Astrocyte (in vitro differentiated cells and primary cell): ENCODE results near the gene TNRC6C. TPM values are rescaled to one million over a fixed set of nuclear protein-coding genes. Genes with fewer than 3 reads are reported as not detected.

Source experiments
- DNase-seq: peaks from one replicate; pipeline ENCODE4 v3.0.0-alpha.2; 2010; ENCODE audit warnings: low read depth
- FAIRE-seq: peaks from 2 replicates; lab custom pipeline; 2011; peaks lifted over from hg19 to GRCh38; lab: Jason Lieb, UNC
- H2AFZ ChIP-seq: 2 replicates; pipeline ENCODE4 v1.6.0; 2012; ENCODE audit warnings: low read depth, low read length, inconsistent platforms
- H3K27ac ChIP-seq: 2 replicates; pipeline ENCODE4 v1.5.1; 2011; ENCODE audit warnings: low read depth, low read length, inconsistent platforms
- H3K27me3 ChIP-seq: 2 replicates; pipeline ENCODE4 v1.6.0; 2011; ENCODE audit warnings: low read length, inconsistent platforms; ENCODE audit not compliant: insufficient read depth
- H3K36me3 ChIP-seq: 2 replicates; pipeline ENCODE4 v1.5.1; 2011; ENCODE audit warnings: low read length, inconsistent platforms; ENCODE audit not compliant: insufficient read depth
- H3K4me1 ChIP-seq: 2 replicates; pipeline ENCODE4 v1.5.1; 2011; ENCODE audit warnings: low read length, inconsistent platforms; ENCODE audit not compliant: insufficient read depth
- H3K4me2 ChIP-seq: 2 replicates; pipeline ENCODE4 v1.6.0; 2012; ENCODE audit warnings: low read length, inconsistent platforms
- H3K4me3 ChIP-seq: 2 replicates; pipeline ENCODE4 v1.5.1; 2011; ENCODE audit warnings: low read depth, mild to moderate bottlenecking, low read length, inconsistent platforms; ENCODE audit not compliant: insufficient read depth
- H3K79me2 ChIP-seq: 2 replicates; pipeline ENCODE4 v1.6.0; 2012; ENCODE audit warnings: mild to moderate bottlenecking, low read length, inconsistent platforms; ENCODE audit not compliant: insufficient read depth
- H3K9ac ChIP-seq: 2 replicates; pipeline ENCODE4 v1.6.0; 2012; ENCODE audit warnings: mild to moderate bottlenecking, low read length, inconsistent platforms
- H3K9me3 ChIP-seq: 2 replicates; pipeline ENCODE4 v1.5.1; 2012; ENCODE audit warnings: low read depth, mild to moderate bottlenecking, low read length, inconsistent platforms; ENCODE audit not compliant: insufficient read depth
- H4K20me1 ChIP-seq: 2 replicates; pipeline ENCODE4 v1.6.0; 2012; ENCODE audit warnings: low read length, inconsistent platforms; ENCODE audit not compliant: insufficient read depth
- H3K27ac Mint-ChIP-seq: one replicate; pipeline ENCODE4 v1.8.0; 2021; ENCODE audit warnings: mild to moderate bottlenecking, mixed read lengths; ENCODE audit not compliant: unreplicated experiment
- H3K27me3 Mint-ChIP-seq: one replicate; pipeline ENCODE4 v1.8.0; 2021; ENCODE audit warnings: low read depth, mixed read lengths; ENCODE audit not compliant: unreplicated experiment
- H3K36me3 Mint-ChIP-seq: one replicate; pipeline ENCODE4 v1.8.0; 2021; ENCODE audit warnings: low read depth, mixed read lengths; ENCODE audit not compliant: unreplicated experiment
- H3K4me1 Mint-ChIP-seq: one replicate; pipeline ENCODE4 v1.8.0; 2021; ENCODE audit warnings: low read depth, mixed read lengths; ENCODE audit not compliant: unreplicated experiment
- H3K4me3 Mint-ChIP-seq: one replicate; pipeline ENCODE4 v1.8.0; 2021; ENCODE audit warnings: mild to moderate bottlenecking, moderate library complexity, mixed read lengths; ENCODE audit not compliant: unreplicated experiment
- H3K9me3 Mint-ChIP-seq: one replicate; pipeline ENCODE4 v1.8.0; 2021; ENCODE audit warnings: mild to moderate bottlenecking, mixed read lengths; ENCODE audit not compliant: unreplicated experiment
- CTCF ChIP-seq: IDR thresholded peaks from 2 replicates; pipeline ENCODE4 v1.5.1; 2011; ENCODE audit warnings: low read depth, mild to moderate bottlenecking, inconsistent platforms, low read length, moderate library complexity; ENCODE audit not compliant: insufficient read depth
- EZH2 ChIP-seq: IDR thresholded peaks from 2 replicates; pipeline ENCODE4 v1.6.1; 2012; ENCODE audit warnings: mild to moderate bottlenecking, low read length, inconsistent platforms; ENCODE audit not compliant: insufficient read depth
- total RNA-seq: library from RNA; stranded (reverse); gene quantifications from 2 replicates; pipeline ENCODE4 v1.2.1, GENCODE V29; 2021

The TNRC6C gene
- total RNA-seq, 1 donor from 2014 or later: 7.3 TPM

- peaks cover 9% of the 10 kb centered on the region for H3K27me3 Mint-ChIP-seq
- Histone ChIP-seq H3K36me3 (no peaks in the 10 kb centered on the region), H3K9ac (peak within 1 kb of the TSS; percentile 31), H3K4me3 (peak within 1 kb of the TSS; percentile 54), H3K4me2 (peak within 1 kb of the TSS; percentile 84), H3K79me2 (no peaks in the 10 kb centered on the region), H3K9me3 (no peaks in the 10 kb centered on the region), H4K20me1 (no peaks in the 10 kb centered on the region), H3K27me3 (peaks cover 12% of the 10 kb centered on the region), H3K27ac (no peak within 1 kb of the TSS), H3K4me1 (peaks cover 11% of the 10 kb centered on the region), H2AFZ (peak within 1 kb of the TSS; percentile 56)
- peaks cover under 1% of the 10 kb centered on the region for H3K36me3 Mint-ChIP-seq
- no peak for DNase-seq
- H3K9me3 Mint-ChIP-seq: no peaks in the 10 kb centered on the region
- peak within 1 kb of the TSS; percentile 75 for H3K27ac Mint-ChIP-seq
- FAIRE-seq: no peak
- TF ChIP-seq EZH2 (peak; percentile 3), CTCF (no peak)
- peaks cover 2% of the 10 kb centered on the region for H3K4me1 Mint-ChIP-seq
- peak within 1 kb of the TSS; percentile 88 for H3K4me3 Mint-ChIP-seq
Measured at GRCh38 chr17:78128551-78129350, 170.2 kb downstream of the TNRC6C start, which contains the start of gene TMC6. Gene TMC6, minus strand, starts transcription at chr17:78128755. Its CDS starts 1,923 bp downstream, at chr17:78126832.

DNA sequence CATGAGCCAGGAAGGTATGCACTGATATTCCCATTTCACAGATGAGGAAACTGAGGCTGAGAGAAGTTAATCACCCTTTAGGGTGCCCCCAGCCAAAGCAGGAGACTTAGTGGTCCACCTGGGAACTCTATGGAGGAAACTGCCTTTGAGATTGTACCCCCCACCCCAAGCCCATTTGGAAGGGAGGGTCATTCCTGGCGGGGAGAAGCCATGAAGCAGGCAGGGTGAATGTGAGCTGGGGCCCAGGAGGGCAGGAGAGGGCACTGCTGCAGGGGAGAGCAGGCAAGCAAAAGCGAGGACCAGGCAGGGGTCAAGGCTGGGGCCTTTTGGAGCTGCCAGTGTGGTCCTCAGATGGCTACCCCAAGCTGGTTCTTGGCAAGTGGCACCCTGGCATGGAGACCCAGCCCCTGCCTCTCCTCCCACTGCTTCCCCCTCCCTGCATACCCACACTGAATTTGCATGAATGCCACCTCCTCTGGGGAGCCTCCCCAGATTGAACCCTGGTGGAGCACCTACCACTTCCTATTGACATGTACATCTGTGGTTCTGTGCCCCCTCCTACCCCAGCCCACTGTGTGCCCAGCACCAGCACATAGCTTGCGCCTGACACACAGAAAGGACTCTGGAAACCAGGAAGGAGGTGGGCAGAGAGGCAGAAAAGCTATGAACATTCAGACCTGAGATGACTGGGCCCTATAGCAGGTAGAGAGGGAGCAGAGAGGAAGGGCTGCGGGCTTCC, 171.0 kb downstream of the TNRC6C start:
- Histone ChIP-seq H3K4me1 (peaks cover 11% of the 10 kb centered on the region), H3K79me2 (no peaks in the 10 kb centered on the region), H3K4me2 (peak overlapping the region; percentile 84), H3K9me3 (no peaks in the 10 kb centered on the region), H4K20me1 (no peaks in the 10 kb centered on the region), H2AFZ (no peak overlapping the region), H3K4me3 (no peak overlapping the region), H3K36me3 (no peaks in the 10 kb centered on the region), H3K27ac (no peak overlapping the region), H3K27me3 (peaks cover 12% of the 10 kb centered on the region), H3K9ac (no peak overlapping the region)
- FAIRE-seq: no peak
- no peaks in the 10 kb centered on the region for H3K36me3 Mint-ChIP-seq
- H3K4me1 Mint-ChIP-seq: peaks cover 2% of the 10 kb centered on the region
- no peaks in the 10 kb centered on the region for H3K9me3 Mint-ChIP-seq
- peak overlapping the region; percentile 53 for H3K27ac Mint-ChIP-seq
- H3K4me3 Mint-ChIP-seq: peak overlapping the region; percentile 88
- H3K27me3 Mint-ChIP-seq: peaks cover 12% of the 10 kb centered on the region
- TF ChIP-seq EZH2: no peak
- no peak for TF ChIP-seq CTCF
- no peak for DNase-seq
